PC-3 (cell line): ENCODE measurements around the gene MELK. TPM values are rescaled to one million over a fixed set of nuclear protein-coding genes. Genes with fewer than 3 reads are reported as not detected.

ENCODE experiments used
- ATAC-seq: fragments of 200-7000 bp; cut with Tn5 transposase; 2 replicates; pipeline ENCODE4 v1.9.1; 2020; ENCODE audit warnings: mild to moderate bottlenecking, moderate library complexity
- BruUV-seq: library from RNA; stranded (reverse); fragments of 400-500 nt; replicated peaks from 2 replicates; lab custom pipeline; 2021; lab: Mats Ljungman, UMichigan
- CTCF ChIA-PET: fragments of 300-600 bp; sonication (Branson Sonifier 250); formaldehyde crosslinking; loops from one replicate; lab custom pipeline; 2022; ENCODE audit warnings: antibody characterized with exemption; lab: Charles Lee
- POLR2A ChIA-PET: fragments of 300-600 bp; sonication (Branson Sonifier 250); formaldehyde crosslinking; loops from one replicate; lab custom pipeline; 2022; ENCODE audit warnings: antibody characterized with exemption; ENCODE audit not compliant: unreplicated experiment; lab: Charles Lee
- DNase-seq: peaks from one replicate; pipeline ENCODE4 v3.0.0-alpha.2; 2015
- H2AFZ ChIP-seq: fragments of 300-600 bp; sonication (generic); 2 replicates; pipeline ENCODE4 v1.6.0; 2016; ENCODE audit warnings: antibody characterized with exemption, low read length
- H3F3A ChIP-seq: fragments of 300-600 bp; sonication (generic); one replicate; pipeline ENCODE4 v1.6.0; 2017; ENCODE audit warnings: antibody characterized with exemption, low read length, control low read depth, mild to moderate bottlenecking; ENCODE audit not compliant: unreplicated experiment
- H3K27ac ChIP-seq: fragments of 300-600 bp; sonication (generic); 2 replicates; pipeline ENCODE4 v1.5.1; 2016; ENCODE audit warnings: mild to moderate bottlenecking, low read length
- H3K27me3 ChIP-seq: fragments of 300-600 bp; sonication (generic); 2 replicates; pipeline ENCODE4 v1.6.1; 2016; ENCODE audit warnings: low read length, mixed read lengths
- H3K36me3 ChIP-seq: fragments of 300-600 bp; sonication (generic); 2 replicates; pipeline ENCODE4 v1.6.1; 2016; ENCODE audit warnings: low read depth, mixed run types, low read length, mixed read lengths
- H3K4me1 ChIP-seq: fragments of 300-600 bp; sonication (generic); 2 replicates; pipeline ENCODE4 v1.5.1; 2016; ENCODE audit warnings: low read length; ENCODE audit not compliant: insufficient read depth
- H3K4me2 ChIP-seq: fragments of 300-600 bp; sonication (generic); 2 replicates; pipeline ENCODE4 v1.6.0; 2016; ENCODE audit warnings: low read length
- H3K4me3 ChIP-seq: fragments of 300-600 bp; sonication (generic); 2 replicates; pipeline ENCODE4 v1.5.1; 2016; ENCODE audit warnings: mild to moderate bottlenecking, low read length, mixed read lengths
- H3K79me2 ChIP-seq: fragments of 300-600 bp; sonication (generic); 2 replicates; pipeline ENCODE4 v1.6.1; 2017; ENCODE audit warnings: low read length, mixed read lengths
- H3K9ac ChIP-seq: fragments of 300-600 bp; sonication (generic); 2 replicates; pipeline ENCODE4 v1.6.0; 2016; ENCODE audit warnings: mild to moderate bottlenecking, low read length
- H3K9me2 ChIP-seq: fragments of 300-600 bp; sonication (generic); replicated peaks from 2 replicates; pipeline ENCODE4 v1.6.1; 2016; ENCODE audit warnings: mixed run types, low read length, mixed read lengths
- H3K9me3 ChIP-seq: fragments of 300-600 bp; sonication (generic); 2 replicates; pipeline ENCODE4 v1.6.1; 2016; ENCODE audit warnings: low read length, mixed read lengths
- H4K20me1 ChIP-seq: fragments of 300-600 bp; sonication (generic); 2 replicates; pipeline ENCODE4 v1.6.1; 2016; ENCODE audit warnings: low read length, mixed read lengths
- CTCF ChIP-seq: fragments of 300-600 bp; sonication (generic); conservative IDR thresholded peaks from 2 replicates; pipeline ENCODE4 v1.5.1; 2017; ENCODE audit warnings: antibody characterized with exemption, low read depth, mild to moderate bottlenecking, low read length
- EZH2 ChIP-seq: fragments of 300-600 bp; sonication (generic); IDR thresholded peaks from one replicate; pipeline ENCODE4 v1.6.1; 2017; ENCODE audit warnings: antibody characterized with exemption, mild to moderate bottlenecking, low read length; ENCODE audit not compliant: unreplicated experiment
- EZH2phosphoT487 ChIP-seq: fragments of 300-600 bp; sonication (generic); IDR thresholded peaks from 2 replicates; pipeline ENCODE4 v1.6.1; 2018; ENCODE audit warnings: mild to moderate bottlenecking, antibody characterized with exemption, low read length, borderline replicate concordance
- intact Hi-C: fragments of 100-400 bp; cut with micrococcal nuclease; formaldehyde crosslinking; loops from 2 replicates; pipeline ENCODE4 v1.9.0; 2023
- total RNA-seq: library from RNA; depleted of rRNA; stranded (reverse); fragments of >200 nt; gene quantifications from 2 replicates; pipeline ENCODE4 v1.2.3, GENCODE V29; 2014

The MELK gene
- total RNA-seq, 1 experiment from 2014 or later: 40.8 TPM

- no peak for ATAC-seq
- TF ChIP-seq CTCF (no peak), EZH2phosphoT487 (no peak)
- Histone ChIP-seq H3K9me2 (no peaks in the 10 kb centered on the region), H4K20me1 (no peaks in the 10 kb centered on the region), H3K27me3 (no peaks in the 10 kb centered on the region), H2AFZ (no peak overlapping the region), H3K27ac (no peak overlapping the region), H3K9ac (no peak overlapping the region), H3K4me1 (no peaks in the 10 kb centered on the region), H3F3A (no peaks in the 10 kb centered on the region), H3K4me3 (no peak overlapping the region), H3K4me2 (no peak overlapping the region), H3K36me3 (peaks cover 19% of the 10 kb centered on the region), H3K79me2 (no peaks in the 10 kb centered on the region), H3K9me3 (no peaks in the 10 kb centered on the region)
- ChIA-PET POLR2A (no interaction called here), CTCF (no interaction called here)
- BruUV-seq: no TSS peak
- DNase-seq: no peak
- intact Hi-C loops: no loop called here
Measured at GRCh38 chr9:36677611-36678010, 104.9 kb downstream of the MELK start.

GRCh38 chr9:36679710-36680109, 107.0 kb downstream of the MELK start:
- intact Hi-C loops: no loop called here

GRCh38 chr9:36686471-36686870, 113.8 kb downstream of the MELK start:
- TF ChIP-seq EZH2phosphoT487 (no peak), CTCF (no peak), EZH2 (no peak)
- H3K36me3 ChIP-seq: no peaks in the 10 kb centered on the region
- no peaks in the 10 kb centered on the region for H3F3A ChIP-seq
- POLR2A ChIA-PET: no interaction called here
- H3K9me2 ChIP-seq: no peaks in the 10 kb centered on the region
- DNase-seq (no peak), ATAC-seq (no peak)
- no peak overlapping the region for H3K4me2 ChIP-seq
- H3K9me3 ChIP-seq: no peaks in the 10 kb centered on the region
- no peak overlapping the region for H2AFZ ChIP-seq
- CTCF ChIA-PET: no interaction called here
- H3K4me3 ChIP-seq: no peak overlapping the region
- no peaks in the 10 kb centered on the region for H3K79me2 ChIP-seq
- BruUV-seq: no TSS peak
- no peak overlapping the region for H3K27ac ChIP-seq
- intact Hi-C loops: no loop called here
- H3K4me1 ChIP-seq: no peaks in the 10 kb centered on the region
- H4K20me1 ChIP-seq: no peaks in the 10 kb centered on the region
- H3K27me3 ChIP-seq: no peaks in the 10 kb centered on the region
- H3K9ac ChIP-seq: no peak overlapping the region

More at GRCh38 chr9:36679710-36680109, 107.0 kb downstream of the MELK start:
- Histone ChIP-seq H3K9ac (no peak overlapping the region), H3K79me2 (no peaks in the 10 kb centered on the region), H3K4me1 (no peaks in the 10 kb centered on the region), H3F3A (no peaks in the 10 kb centered on the region), H3K4me2 (no peak overlapping the region), H4K20me1 (no peaks in the 10 kb centered on the region), H3K27me3 (no peaks in the 10 kb centered on the region), H3K9me2 (no peaks in the 10 kb centered on the region), H3K4me3 (no peak overlapping the region), H3K36me3 (peaks cover 17% of the 10 kb centered on the region), H3K9me3 (no peaks in the 10 kb centered on the region), H3K27ac (no peak overlapping the region), H2AFZ (no peak overlapping the region)
- POLR2A ChIA-PET: no interaction called here
- TF ChIP-seq CTCF: no peak
- TF ChIP-seq EZH2: no peak
- no peak for TF ChIP-seq EZH2phosphoT487
- DNase-seq (no peak), ATAC-seq (no peak)
- CTCF ChIA-PET: no interaction called here
- no TSS peak for BruUV-seq
